Esophagus muscularis mucosa (tissue), 3 donors: ENCODE data around the gene SF3A1.

Source experiments
- CTCF ChIP-seq, 3 experiments: fragments of 200-600 bp in 2 of 3; fragments of 450-650 bp in 1 of 3; sonication (generic) in 2 of 3; IDR thresholded peaks; one replicate each; pipeline ENCODE4 v1.5.1; 2017 to 2019; ENCODE audit warnings: antibody characterized with exemption in 3 of 3, mild to moderate bottlenecking in 2 of 3, moderate library complexity in 1 of 3
- EP300 ChIP-seq: sonication (generic); formaldehyde crosslinking; IDR thresholded peaks from one replicate; pipeline ENCODE4 v1.6.1; 2017; ENCODE audit warnings: antibody characterized with exemption

- no peak for TF ChIP-seq CTCF (IDR thresholded peaks at IDR 0.05)
- TF ChIP-seq EP300: no peak
These were observed 60.4 kb downstream of the SF3A1 start for GRCh38 chr22:30296324-30296723.
